Measurements from ENCODE around the gene TMEM132A.

GRCh38 chr11:60930394-60930793 is 6.1 kb downstream of the TMEM132A start:
- TF ChIP-seq TBL1XR1 (IDR thresholded peaks at IDR 0.05; ENCODE audit: borderline replicate concordance, low read length, partially characterized antibody) (no peak), ZNF232 (CRISPR knock-in tag; IDR thresholded peaks at IDR 0.05; ENCODE audit: borderline replicate concordance) (no peak), SIN3A (IDR thresholded peaks at IDR 0.05; ENCODE audit: borderline replicate concordance, low read depth, low read length) (no peak), EP300 (IDR thresholded peaks at IDR 0.05; ENCODE audit: low read depth in 2 of 2, low read length in 2 of 2) (no peak), EP300 (CRISPR knock-in tag; IDR thresholded peaks at IDR 0.05; ENCODE audit: borderline replicate concordance) (no peak), ZNF616 (CRISPR knock-in tag; IDR thresholded peaks at IDR 0.05; ENCODE audit: low read depth) (no peak), EZH2 (conservative IDR thresholded peaks at IDR 0.05; ENCODE audit: low read depth, low read length) (no peak)
